ENCODE measurements around the gene CNOT6L. TPM values are rescaled to one million over a fixed set of nuclear protein-coding genes. Genes with fewer than 3 reads are reported as not detected.

CNOT6L gene
- total RNA-seq, 1 experiment from 2014 or later = 14.5 TPM

GRCh38 chr4:77703666-77704065 is 115.5 kb downstream of the CNOT6L start:
- Mint-ChIP-seq H3K27ac (no peak overlapping the region), H3K9me3 (no peaks in the 10 kb centered on the region), H3K36me3 (ENCODE audit: insufficient read depth in 1 of 3, low read depth in 3 of 3) (no peaks in the 10 kb centered on the region), H3K27me3 (ENCODE audit: low read depth) (no peaks in the 10 kb centered on the region), H3K4me1 (peaks cover 10 to 24% of the 10 kb centered on the region in 2 experiments), H3K4me3 (no peak overlapping the region)
- no peak overlapping the region for H3K23ac ChIP-seq (ENCODE audit: insufficient read length, low read depth, low read length)
- no peak overlapping the region for H2BK5ac ChIP-seq (ENCODE audit: insufficient read length, low read length)
- H3K4me1 ChIP-seq (ENCODE audit: insufficient read depth, low read length) = no peaks in the 10 kb centered on the region
- no peak overlapping the region for H3K27ac ChIP-seq (ENCODE audit: insufficient read length, low read depth, low read length)
- no peaks in the 10 kb centered on the region for H3K27me3 ChIP-seq (ENCODE audit: insufficient read depth, low read length)
- H2AK5ac ChIP-seq (ENCODE audit: insufficient read length, low read length) = no peak overlapping the region
- H3K4me2 ChIP-seq (ENCODE audit: insufficient read depth, insufficient read length, low read length) = no peak overlapping the region
- no peaks in the 10 kb centered on the region for H4K20me1 ChIP-seq (ENCODE audit: control insufficient read depth, insufficient read depth, insufficient read length)
- H4K8ac ChIP-seq (replicated peaks; ENCODE audit: insufficient read length, low read depth, low read length) = no peak overlapping the region
- H3K79me1 ChIP-seq (ENCODE audit: insufficient read depth, low read depth, low read length, poor library complexity, severe bottlenecking) = no peaks in the 10 kb centered on the region
- no peaks in the 10 kb centered on the region for H3K79me2 ChIP-seq (ENCODE audit: insufficient read depth, low read length)
- no CpG with 5 or more reads among the region's 1 CpG for WGBS (ENCODE audit: extremely low coverage, insufficient read length, low lambda C conversion rate)
- no peak overlapping the region for H3K14ac ChIP-seq (ENCODE audit: insufficient read depth, low read length)
- H4K91ac ChIP-seq (ENCODE audit: insufficient read length, low read depth, low read length) = no peak overlapping the region
- TF ChIP-seq CTCF (conservative IDR thresholded peaks at IDR 0.05) = no peak
- H2BK15ac ChIP-seq (ENCODE audit: low read depth, low read length) = no peak overlapping the region
- H4K5ac ChIP-seq (ENCODE audit: insufficient read length, low read depth, low read length) = no peak overlapping the region
- H3K23me2 ChIP-seq (ENCODE audit: insufficient read length, low read depth, low read length, poor library complexity, severe bottlenecking) = no peaks in the 10 kb centered on the region
- no peak overlapping the region for H2BK12ac ChIP-seq (ENCODE audit: insufficient read length, low read depth, low read length)
- H3K18ac ChIP-seq (ENCODE audit: insufficient read length, low read depth, low read length) = no peak overlapping the region
- no peak overlapping the region for H3T11ph ChIP-seq (ENCODE audit: low read length)
- H2AFZ ChIP-seq (ENCODE audit: low read length) = no peak overlapping the region
- H3K56ac ChIP-seq (ENCODE audit: insufficient read length, low read depth, low read length) = no peak overlapping the region
- H3K9me3 ChIP-seq (ENCODE audit: control insufficient read depth, low read depth, low read length) = no peaks in the 10 kb centered on the region
- no peak overlapping the region for H2BK20ac ChIP-seq (ENCODE audit: low read depth, low read length, poor library complexity, severe bottlenecking)
- no peak overlapping the region for H3K4ac ChIP-seq (ENCODE audit: low read depth, low read length)
- DNase-seq = no peak
- H3K9ac ChIP-seq (ENCODE audit: extremely low read depth, insufficient read length, low read length) = no peak overlapping the region
- no peak overlapping the region for H2BK120ac ChIP-seq (ENCODE audit: low read depth, low read length, poor library complexity, severe bottlenecking)

Measured in H9 (cell line).